ENCODE results near the gene HOXB2.

GRCh38 chr17:48553190-48553547, 8.3 kb upstream of the HOXB2 start:
- TF ChIP-seq ZNF302 (CRISPR knock-in tag; IDR thresholded peaks at IDR 0.05) = no peak
- no peak for TF ChIP-seq POLR2A (IDR thresholded peaks at IDR 0.05; ENCODE audit: low read length)
- no peak for TF ChIP-seq CEBPB (IDR thresholded peaks at IDR 0.05)
- TF ChIP-seq CTCF (IDR thresholded peaks at IDR 0.05) = no peak
- TF ChIP-seq REST (IDR thresholded peaks at IDR 0.05) = no peak
- no peak for TF ChIP-seq RAD21 (conservative IDR thresholded peaks at IDR 0.05 in 1 of 2, IDR thresholded peaks at IDR 0.05 in 1 of 2)
- TF ChIP-seq MAFK (IDR thresholded peaks at IDR 0.05; ENCODE audit: partially characterized antibody) = no peak
- TF ChIP-seq KDM5A (IDR thresholded peaks at IDR 0.05) = no peak
- TF ChIP-seq SMC3 (IDR thresholded peaks at IDR 0.05) = no peak
- no peak for TF ChIP-seq TP53 (CRISPR knock-in tag; IDR thresholded peaks at IDR 0.05)

Measured in A549 (cell line).